ENCODE results near the gene PDE9A. TPM values are rescaled to one million over a fixed set of nuclear protein-coding genes. Genes with fewer than 3 reads are reported as not detected.
A peak's percentile ranks its signal among the peaks of the same experiment; 100 is the strongest.

PDE9A gene
- total RNA-seq, 1 experiment from 2014 or later, result not detected

DNA sequence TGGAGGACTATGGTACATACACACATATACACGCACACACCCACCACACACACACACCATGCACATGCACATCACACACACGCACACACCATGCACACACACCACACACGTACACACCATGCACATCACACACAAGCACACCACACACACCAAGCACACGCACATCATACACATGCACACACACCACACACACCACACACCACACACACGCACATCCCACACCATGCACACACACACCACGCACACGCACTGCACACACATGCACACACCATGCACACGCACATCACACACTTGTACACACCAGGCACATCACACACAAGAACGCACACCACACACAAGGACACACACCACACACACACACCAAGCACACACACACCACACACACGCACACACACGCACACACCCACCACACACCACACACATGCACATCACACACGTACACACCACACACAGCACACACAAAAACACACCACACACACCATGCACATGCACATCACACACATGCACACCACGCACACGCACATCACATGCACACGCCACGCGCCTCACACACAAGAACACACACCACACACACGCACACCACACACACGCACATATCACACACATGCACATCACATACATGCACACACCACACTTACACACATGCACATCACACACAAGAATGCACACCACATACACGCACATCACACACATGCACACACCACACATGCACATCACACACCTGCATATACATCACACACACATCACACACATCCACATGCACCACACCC is 9.2 kb downstream of the PDE9A start:
- Histone ChIP-seq H3K9ac (ENCODE audit: low read length) (no peak overlapping the region), H3K36me3 (ENCODE audit: insufficient read depth, low read length) (no peaks in the 10 kb centered on the region), H2AFZ (ENCODE audit: low read length) (no peak overlapping the region), H3K9me3 (ENCODE audit: low read length) (no peaks in the 10 kb centered on the region), H3K27ac (ENCODE audit: low read length) (no peak overlapping the region), H3K4me1 (ENCODE audit: low read length) (peaks cover 19% of the 10 kb centered on the region), H3K4me3 (ENCODE audit: low read length) (no peak overlapping the region), H3K9me2 (replicated peaks; ENCODE audit: insufficient read depth, low read length) (no peaks in the 10 kb centered on the region), H3K27me3 (ENCODE audit: low read length) (no peaks in the 10 kb centered on the region), H4K20me1 (ENCODE audit: insufficient read depth, low read depth, low read length) (peaks cover 6% of the 10 kb centered on the region; the same call in 1 of the 2 replicates), H3K79me2 (ENCODE audit: low read length) (no peaks in the 10 kb centered on the region), H3K4me2 (ENCODE audit: low read depth, low read length, poor library complexity, severe bottlenecking) (no peak overlapping the region)
- DNase-seq, result no peak

- H3K79me2 ChIP-seq (ENCODE audit: low read length), result no peaks in the 10 kb centered on the region
- H3K9ac ChIP-seq (ENCODE audit: low read length), result no peak overlapping the region
- no peak for DNase-seq
- no peak overlapping the region for H3K27ac ChIP-seq (ENCODE audit: low read length)
- no peak overlapping the region for H3K4me2 ChIP-seq (ENCODE audit: low read depth, low read length, poor library complexity, severe bottlenecking)
- H3K27me3 ChIP-seq (ENCODE audit: low read length), result no peaks in the 10 kb centered on the region
- no peaks in the 10 kb centered on the region for H3K36me3 ChIP-seq (ENCODE audit: insufficient read depth, low read length)
- H4K20me1 ChIP-seq (ENCODE audit: insufficient read depth, low read depth, low read length), result peaks cover 6% of the 10 kb centered on the region; the same call in 1 of the 2 replicates
- H3K4me1 ChIP-seq (ENCODE audit: low read length), result peaks cover 19% of the 10 kb centered on the region
- no peaks in the 10 kb centered on the region for H3K9me2 ChIP-seq (replicated peaks; ENCODE audit: insufficient read depth, low read length)
- no peak overlapping the region for H2AFZ ChIP-seq (ENCODE audit: low read length)
- no peaks in the 10 kb centered on the region for H3K9me3 ChIP-seq (ENCODE audit: low read length)
- no peak overlapping the region for H3K4me3 ChIP-seq (ENCODE audit: low read length)
Observed at GRCh38 chr21:42663200-42663750, 9.9 kb downstream of the PDE9A start.

DNA sequence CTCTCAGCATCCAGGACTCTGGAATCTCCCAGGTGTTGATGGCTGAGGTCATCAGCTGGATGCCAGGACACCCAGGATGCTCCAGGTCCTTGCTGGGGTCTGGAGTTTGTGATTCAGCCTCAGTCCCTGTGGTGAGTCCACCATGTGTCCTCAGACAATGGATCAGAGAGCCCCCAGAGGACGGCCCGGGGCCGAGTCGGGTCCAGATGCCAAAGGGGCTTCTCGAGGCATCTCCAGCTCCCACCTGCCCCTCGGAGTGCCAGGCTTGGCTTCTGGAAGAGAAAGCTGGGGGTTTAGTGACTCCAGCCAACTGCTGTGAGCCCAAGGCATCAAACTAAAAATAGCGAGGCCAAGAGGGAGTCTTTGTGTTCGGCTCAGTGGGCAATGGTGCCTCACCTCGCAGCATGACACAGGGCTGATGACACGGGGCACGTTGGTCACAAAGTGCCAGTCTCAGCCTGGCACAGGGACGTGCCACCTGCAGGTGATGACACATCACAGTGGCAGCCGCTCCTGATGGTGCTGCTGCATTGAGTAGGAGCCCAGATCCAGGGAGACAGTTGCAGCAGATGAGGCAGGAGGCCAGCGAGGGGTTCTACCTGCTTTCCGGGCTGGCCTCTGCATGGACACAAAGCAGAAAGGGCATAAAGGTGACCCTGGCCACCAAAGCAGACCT is 10.6 kb downstream of the PDE9A start:
- Histone ChIP-seq H3K4me1 (ENCODE audit: low read length) (peaks cover 12% of the 10 kb centered on the region), H3K79me2 (ENCODE audit: low read length) (no peaks in the 10 kb centered on the region)

DNA sequence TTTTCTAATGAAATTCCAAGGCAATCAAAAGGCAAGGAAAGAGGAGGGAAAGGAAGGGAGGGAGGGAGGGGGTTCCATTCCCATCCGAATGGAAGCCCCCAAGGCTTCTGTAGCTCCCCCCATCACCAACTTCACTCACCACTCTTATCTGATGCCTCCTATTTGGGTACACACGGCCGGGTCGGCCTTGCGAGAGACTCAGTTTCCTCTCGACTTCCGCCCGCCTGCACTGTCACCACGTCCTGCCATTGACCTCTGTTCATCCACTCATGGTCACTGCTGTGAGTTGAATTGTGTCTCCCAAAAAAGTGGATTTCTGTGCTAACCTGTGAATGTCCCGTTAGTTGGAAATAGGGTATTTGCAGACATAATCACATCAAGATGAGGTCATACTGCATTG is 11.2 kb downstream of the PDE9A start:
- Histone ChIP-seq H3K4me1 (ENCODE audit: low read length) (peaks cover 5% of the 10 kb centered on the region), H3K4me2 (ENCODE audit: low read depth, low read length, poor library complexity, severe bottlenecking) (no peak overlapping the region), H3K27me3 (ENCODE audit: low read length) (no peaks in the 10 kb centered on the region), H3K27ac (ENCODE audit: low read length) (no peak overlapping the region), H3K9ac (ENCODE audit: low read length) (no peak overlapping the region), H4K20me1 (ENCODE audit: insufficient read depth, low read depth, low read length) (0 out of 2 replicates have a peak, but pooled peaks cover 3% of the 10 kb centered on the region), H3K9me3 (ENCODE audit: low read length) (no peaks in the 10 kb centered on the region), H3K79me2 (ENCODE audit: low read length) (no peaks in the 10 kb centered on the region), H3K36me3 (ENCODE audit: insufficient read depth, low read length) (no peaks in the 10 kb centered on the region), H3K4me3 (ENCODE audit: low read length) (no peak overlapping the region), H2AFZ (ENCODE audit: low read length) (no peak overlapping the region), H3K9me2 (replicated peaks; ENCODE audit: insufficient read depth, low read length) (no peaks in the 10 kb centered on the region)
- DNase-seq, result no peak

More for the DNA sequence above, 10.6 kb downstream of the PDE9A start:
- H3K9me3 ChIP-seq (ENCODE audit: low read length), result no peaks in the 10 kb centered on the region
- H3K9me2 ChIP-seq (replicated peaks; ENCODE audit: insufficient read depth, low read length), result no peaks in the 10 kb centered on the region
- no peak for DNase-seq
- no peak overlapping the region for H3K9ac ChIP-seq (ENCODE audit: low read length)
- peaks cover 6% of the 10 kb centered on the region; the same call in 1 of the 2 replicates for H4K20me1 ChIP-seq (ENCODE audit: insufficient read depth, low read depth, low read length)
- H3K36me3 ChIP-seq (ENCODE audit: insufficient read depth, low read length), result no peaks in the 10 kb centered on the region
- no peak overlapping the region for H3K4me3 ChIP-seq (ENCODE audit: low read length)
- H3K4me2 ChIP-seq (ENCODE audit: low read depth, low read length, poor library complexity, severe bottlenecking), result no peak overlapping the region
- H3K27ac ChIP-seq (ENCODE audit: low read length), result no peak overlapping the region
- no peak overlapping the region for H2AFZ ChIP-seq (ENCODE audit: low read length)
- H3K27me3 ChIP-seq (ENCODE audit: low read length), result no peaks in the 10 kb centered on the region

GRCh38 chr21:42665026-42665425 is 11.6 kb downstream of the PDE9A start:
- Histone ChIP-seq H3K4me1 (ENCODE audit: low read length) (peaks cover 1% of the 10 kb centered on the region), H3K27me3 (ENCODE audit: low read length) (no peaks in the 10 kb centered on the region), H2AFZ (ENCODE audit: low read length) (no peak overlapping the region), H3K4me2 (ENCODE audit: low read depth, low read length, poor library complexity, severe bottlenecking) (no peak overlapping the region), H3K79me2 (ENCODE audit: low read length) (no peaks in the 10 kb centered on the region), H3K27ac (ENCODE audit: low read length) (no peak overlapping the region), H3K9me2 (replicated peaks; ENCODE audit: insufficient read depth, low read length) (no peaks in the 10 kb centered on the region), H3K4me3 (ENCODE audit: low read length) (no peak overlapping the region), H4K20me1 (ENCODE audit: insufficient read depth, low read depth, low read length) (0 out of 2 replicates have a peak, but pooled peaks cover 3% of the 10 kb centered on the region), H3K9ac (ENCODE audit: low read length) (no peak overlapping the region), H3K36me3 (ENCODE audit: insufficient read depth, low read length) (no peaks in the 10 kb centered on the region), H3K9me3 (ENCODE audit: low read length) (no peaks in the 10 kb centered on the region)
- no peak for DNase-seq

DNA sequence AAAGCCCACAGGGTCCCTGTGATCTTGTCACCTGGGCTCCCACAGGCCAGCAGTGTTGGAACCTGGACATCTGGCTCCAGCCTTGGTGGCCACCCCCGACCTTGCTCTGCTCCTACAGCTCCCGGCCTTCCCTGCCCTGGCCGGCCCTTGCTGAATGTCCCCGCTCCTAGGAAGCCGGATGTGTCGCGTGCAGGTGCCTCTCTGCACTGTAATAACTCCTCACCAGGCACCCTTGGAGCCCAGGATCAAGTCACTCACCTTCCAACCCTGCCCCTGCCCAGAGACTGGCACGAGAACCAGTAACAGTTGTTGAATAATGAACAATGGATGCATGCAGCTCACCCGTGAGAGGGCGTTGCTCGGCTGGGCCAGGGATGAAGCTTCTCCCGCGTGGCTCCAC is 12.1 kb downstream of the PDE9A start:
- Histone ChIP-seq H3K36me3 (ENCODE audit: insufficient read depth, low read length) (no peaks in the 10 kb centered on the region), H3K9me3 (ENCODE audit: low read length) (no peaks in the 10 kb centered on the region), H3K79me2 (ENCODE audit: low read length) (no peaks in the 10 kb centered on the region), H4K20me1 (ENCODE audit: insufficient read depth, low read depth, low read length) (0 out of 2 replicates have a peak, but pooled peaks cover 3% of the 10 kb centered on the region), H3K27me3 (ENCODE audit: low read length) (no peaks in the 10 kb centered on the region), H3K27ac (ENCODE audit: low read length) (no peak overlapping the region), H3K9me2 (replicated peaks; ENCODE audit: insufficient read depth, low read length) (no peaks in the 10 kb centered on the region), H3K9ac (ENCODE audit: low read length) (no peak overlapping the region), H3K4me1 (ENCODE audit: low read length) (no peaks in the 10 kb centered on the region), H3K4me3 (ENCODE audit: low read length) (no peak overlapping the region), H2AFZ (ENCODE audit: low read length) (no peak overlapping the region), H3K4me2 (ENCODE audit: low read depth, low read length, poor library complexity, severe bottlenecking) (no peak overlapping the region)
- no peak for DNase-seq

DNA sequence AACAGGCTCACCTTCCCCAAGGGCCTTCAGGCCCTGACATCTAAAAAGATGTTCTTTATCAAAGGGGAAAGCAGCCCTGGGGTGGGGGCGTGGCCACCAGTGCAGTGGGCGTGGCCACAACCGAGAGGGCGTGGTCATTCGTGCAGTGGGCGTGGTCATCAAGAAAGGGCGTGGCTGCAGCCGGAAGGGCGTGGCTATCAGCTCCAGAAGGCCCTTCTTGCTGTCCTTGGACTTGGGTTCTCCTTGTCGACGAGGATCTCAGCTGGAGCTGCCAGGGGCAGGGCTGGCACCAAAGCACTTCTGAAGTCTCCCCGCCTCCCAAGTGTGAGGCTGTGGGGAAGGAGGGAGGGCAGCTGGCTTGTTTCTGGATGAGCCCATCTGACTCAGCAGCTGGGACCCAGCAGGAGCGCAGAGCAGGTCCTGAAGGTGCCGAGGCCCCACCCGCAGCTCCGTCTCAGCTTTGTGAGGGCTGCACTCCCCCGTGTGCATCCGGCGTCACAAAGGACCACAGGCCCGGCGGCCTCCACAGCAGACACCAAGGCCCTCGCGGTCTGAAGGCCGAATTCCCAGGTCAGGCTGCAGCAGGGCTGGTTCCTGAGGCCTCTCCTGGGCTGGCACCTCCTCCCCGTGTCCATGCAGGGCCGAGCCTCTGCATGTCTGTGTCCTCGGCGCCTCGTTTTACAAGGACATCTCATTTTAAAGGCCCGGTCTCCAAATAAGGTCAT is 12.8 kb downstream of the PDE9A start:
- Histone ChIP-seq H3K4me1 (ENCODE audit: low read length) (no peaks in the 10 kb centered on the region), H3K9me2 (replicated peaks; ENCODE audit: insufficient read depth, low read length) (no peaks in the 10 kb centered on the region), H3K27ac (ENCODE audit: low read length) (no peak overlapping the region), H3K4me3 (ENCODE audit: low read length) (no peak overlapping the region), H3K9me3 (ENCODE audit: low read length) (no peaks in the 10 kb centered on the region), H3K36me3 (ENCODE audit: insufficient read depth, low read length) (no peaks in the 10 kb centered on the region), H2AFZ (ENCODE audit: low read length) (no peak overlapping the region), H3K79me2 (ENCODE audit: low read length) (no peaks in the 10 kb centered on the region), H3K27me3 (ENCODE audit: low read length) (no peaks in the 10 kb centered on the region), H4K20me1 (ENCODE audit: insufficient read depth, low read depth, low read length) (0 out of 2 replicates have a peak, but pooled peaks cover 3% of the 10 kb centered on the region), H3K4me2 (ENCODE audit: low read depth, low read length, poor library complexity, severe bottlenecking) (no peak overlapping the region), H3K9ac (ENCODE audit: low read length) (no peak overlapping the region)
- peak; percentile 63 for DNase-seq

DNA sequence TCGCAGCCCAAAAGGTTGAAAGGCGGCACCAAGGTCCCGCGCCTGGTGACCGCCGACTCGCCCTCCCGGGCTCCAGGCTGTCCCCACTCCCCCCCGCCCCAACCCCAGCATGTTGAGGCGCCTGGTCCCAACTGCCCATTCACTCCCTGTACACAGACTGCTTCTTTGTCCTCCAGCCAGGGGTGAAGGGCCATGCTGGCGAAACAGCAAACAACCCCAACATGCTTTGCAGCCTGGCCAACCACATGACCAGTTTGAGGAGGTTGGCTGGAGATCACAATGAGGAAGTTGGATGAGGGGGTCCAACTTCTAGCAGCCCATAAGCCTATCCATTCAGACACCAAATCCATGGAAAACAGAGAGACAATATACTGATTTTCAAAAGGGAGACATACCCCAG is 13.5 kb downstream of the PDE9A start:
- H3K4me3 ChIP-seq (ENCODE audit: low read length), result no peak overlapping the region
- no peaks in the 10 kb centered on the region for H3K9me3 ChIP-seq (ENCODE audit: low read length)
- no peak overlapping the region for H3K9ac ChIP-seq (ENCODE audit: low read length)
- no peak for DNase-seq
- 0 out of 2 replicates have a peak, but pooled peaks cover 3% of the 10 kb centered on the region for H4K20me1 ChIP-seq (ENCODE audit: insufficient read depth, low read depth, low read length)
- no peak overlapping the region for H3K4me2 ChIP-seq (ENCODE audit: low read depth, low read length, poor library complexity, severe bottlenecking)
- no peaks in the 10 kb centered on the region for H3K27me3 ChIP-seq (ENCODE audit: low read length)
- no peaks in the 10 kb centered on the region for H3K36me3 ChIP-seq (ENCODE audit: insufficient read depth, low read length)
- no peak overlapping the region for H2AFZ ChIP-seq (ENCODE audit: low read length)
- no peaks in the 10 kb centered on the region for H3K9me2 ChIP-seq (replicated peaks; ENCODE audit: insufficient read depth, low read length)
- no peaks in the 10 kb centered on the region for H3K4me1 ChIP-seq (ENCODE audit: low read length)
- no peaks in the 10 kb centered on the region for H3K79me2 ChIP-seq (ENCODE audit: low read length)
- H3K27ac ChIP-seq (ENCODE audit: low read length), result no peak overlapping the region
